ENCODE measurements around the gene ERC1. TPM values are rescaled to one million over a fixed set of nuclear protein-coding genes. Genes with fewer than 3 reads are reported as not detected.
A peak's percentile ranks its signal among the peaks of the same experiment; 100 is the strongest.

The ERC1 gene
- polyA plus RNA-seq, 1 donor from 2014 or later: 7.1 TPM

- no peaks in the 10 kb centered on the region for H3K9me3 ChIP-seq (ENCODE audit: low read length)
- no peaks in the 10 kb centered on the region for H3K79me2 ChIP-seq (replicated peaks; ENCODE audit: insufficient read depth, low read length)
- peak overlapping the region; percentile 16 for H3K4me3 ChIP-seq (ENCODE audit: low read length)
- no peaks in the 10 kb centered on the region for H3K36me3 ChIP-seq (ENCODE audit: insufficient read depth, low read length)
- no peaks in the 10 kb centered on the region for H3K27me3 ChIP-seq (ENCODE audit: insufficient read depth, low read depth, low read length)
- H3K27ac ChIP-seq (ENCODE audit: low read length): no peak overlapping the region
- TF ChIP-seq SMC3 (conservative IDR thresholded peaks at IDR 0.05; ENCODE audit: poor library complexity): no peak
- TF ChIP-seq POLR2AphosphoS5 (IDR thresholded peaks at IDR 0.05): no peak
- TF ChIP-seq, protein P1, sequence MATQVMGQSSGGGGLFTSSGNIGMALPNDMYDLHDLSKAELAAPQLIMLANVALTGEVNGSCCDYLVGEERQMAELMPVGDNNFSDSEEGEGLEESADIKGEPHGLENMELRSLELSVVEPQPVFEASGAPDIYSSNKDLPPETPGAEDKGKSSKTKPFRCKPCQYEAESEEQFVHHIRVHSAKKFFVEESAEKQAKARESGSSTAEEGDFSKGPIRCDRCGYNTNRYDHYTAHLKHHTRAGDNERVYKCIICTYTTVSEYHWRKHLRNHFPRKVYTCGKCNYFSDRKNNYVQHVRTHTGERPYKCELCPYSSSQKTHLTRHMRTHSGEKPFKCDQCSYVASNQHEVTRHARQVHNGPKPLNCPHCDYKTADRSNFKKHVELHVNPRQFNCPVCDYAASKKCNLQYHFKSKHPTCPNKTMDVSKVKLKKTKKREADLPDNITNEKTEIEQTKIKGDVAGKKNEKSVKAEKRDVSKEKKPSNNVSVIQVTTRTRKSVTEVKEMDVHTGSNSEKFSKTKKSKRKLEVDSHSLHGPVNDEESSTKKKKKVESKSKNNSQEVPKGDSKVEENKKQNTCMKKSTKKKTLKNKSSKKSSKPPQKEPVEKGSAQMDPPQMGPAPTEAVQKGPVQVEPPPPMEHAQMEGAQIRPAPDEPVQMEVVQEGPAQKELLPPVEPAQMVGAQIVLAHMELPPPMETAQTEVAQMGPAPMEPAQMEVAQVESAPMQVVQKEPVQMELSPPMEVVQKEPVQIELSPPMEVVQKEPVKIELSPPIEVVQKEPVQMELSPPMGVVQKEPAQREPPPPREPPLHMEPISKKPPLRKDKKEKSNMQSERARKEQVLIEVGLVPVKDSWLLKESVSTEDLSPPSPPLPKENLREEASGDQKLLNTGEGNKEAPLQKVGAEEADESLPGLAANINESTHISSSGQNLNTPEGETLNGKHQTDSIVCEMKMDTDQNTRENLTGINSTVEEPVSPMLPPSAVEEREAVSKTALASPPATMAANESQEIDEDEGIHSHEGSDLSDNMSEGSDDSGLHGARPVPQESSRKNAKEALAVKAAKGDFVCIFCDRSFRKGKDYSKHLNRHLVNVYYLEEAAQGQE (IDR thresholded peaks at IDR 0.05; ENCODE audit: borderline replicate concordance): no peak
- no peak for TF ChIP-seq TAF1 (IDR thresholded peaks at IDR 0.05; ENCODE audit: low read depth)
- no peak for TF ChIP-seq RAD21 (conservative IDR thresholded peaks at IDR 0.05)
- TF ChIP-seq EZH2 (IDR thresholded peaks at IDR 0.05; ENCODE audit: borderline replicate concordance, insufficient read depth, low read length, poor library complexity, severe bottlenecking): no peak
- no peak for TF ChIP-seq MXI1 (conservative IDR thresholded peaks at IDR 0.05; ENCODE audit: poor library complexity, severe bottlenecking)
- TF ChIP-seq, protein P2, sequence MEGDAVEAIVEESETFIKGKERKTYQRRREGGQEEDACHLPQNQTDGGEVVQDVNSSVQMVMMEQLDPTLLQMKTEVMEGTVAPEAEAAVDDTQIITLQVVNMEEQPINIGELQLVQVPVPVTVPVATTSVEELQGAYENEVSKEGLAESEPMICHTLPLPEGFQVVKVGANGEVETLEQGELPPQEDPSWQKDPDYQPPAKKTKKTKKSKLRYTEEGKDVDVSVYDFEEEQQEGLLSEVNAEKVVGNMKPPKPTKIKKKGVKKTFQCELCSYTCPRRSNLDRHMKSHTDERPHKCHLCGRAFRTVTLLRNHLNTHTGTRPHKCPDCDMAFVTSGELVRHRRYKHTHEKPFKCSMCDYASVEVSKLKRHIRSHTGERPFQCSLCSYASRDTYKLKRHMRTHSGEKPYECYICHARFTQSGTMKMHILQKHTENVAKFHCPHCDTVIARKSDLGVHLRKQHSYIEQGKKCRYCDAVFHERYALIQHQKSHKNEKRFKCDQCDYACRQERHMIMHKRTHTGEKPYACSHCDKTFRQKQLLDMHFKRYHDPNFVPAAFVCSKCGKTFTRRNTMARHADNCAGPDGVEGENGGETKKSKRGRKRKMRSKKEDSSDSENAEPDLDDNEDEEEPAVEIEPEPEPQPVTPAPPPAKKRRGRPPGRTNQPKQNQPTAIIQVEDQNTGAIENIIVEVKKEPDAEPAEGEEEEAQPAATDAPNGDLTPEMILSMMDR (IDR thresholded peaks at IDR 0.05; ENCODE audit: poor library complexity, severe bottlenecking): no peak
- TF ChIP-seq EP300 (conservative IDR thresholded peaks at IDR 0.05; ENCODE audit: poor library complexity, severe bottlenecking): no peak
- no peaks in the 10 kb centered on the region for H4K20me1 ChIP-seq (ENCODE audit: insufficient read depth)
- H2AFZ ChIP-seq (ENCODE audit: low read depth, low read length): no peak overlapping the region
- no peaks in the 10 kb centered on the region for H3K9me2 ChIP-seq (ENCODE audit: insufficient read depth, low read length)
- H3K9ac ChIP-seq (ENCODE audit: low read length): no peak overlapping the region
- no peaks in the 10 kb centered on the region for H3F3A ChIP-seq (ENCODE audit: insufficient read depth, low read length, poor library complexity, severe bottlenecking)
- H3K4me2 ChIP-seq (ENCODE audit: low read length): no peak overlapping the region
Measured at GRCh38 chr12:1453810-1454209, 462.8 kb downstream of the ERC1 start.

DNA sequence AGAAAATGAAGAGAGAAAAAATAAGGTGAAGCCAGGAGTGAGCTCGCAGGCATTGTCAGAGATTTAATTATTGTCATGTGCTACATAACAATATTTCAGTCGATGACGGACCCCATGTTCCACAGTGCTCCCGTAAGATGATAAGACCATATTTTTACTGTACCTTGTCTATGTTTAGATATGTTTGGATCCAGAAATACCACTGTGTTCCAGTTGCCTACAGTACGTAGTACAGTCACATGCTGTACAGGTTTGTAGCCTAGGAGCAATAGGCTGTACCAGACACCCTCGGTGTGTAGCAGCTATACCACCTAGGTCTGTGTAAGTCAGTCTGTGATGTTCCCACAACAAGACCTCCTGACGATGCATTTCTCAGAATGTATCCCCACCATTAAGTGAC, 465.9 kb downstream of the ERC1 start:
- no peak overlapping the region for H3K4me2 ChIP-seq (ENCODE audit: low read length)
- H2AFZ ChIP-seq (ENCODE audit: low read depth, low read length): no peak overlapping the region
- H3K9me2 ChIP-seq (ENCODE audit: insufficient read depth, low read length): no peaks in the 10 kb centered on the region
- no peaks in the 10 kb centered on the region for H3K27me3 ChIP-seq (ENCODE audit: insufficient read depth, low read depth, low read length)
- no peaks in the 10 kb centered on the region for H4K20me1 ChIP-seq (ENCODE audit: insufficient read depth)
- no peaks in the 10 kb centered on the region for H3K9me3 ChIP-seq (ENCODE audit: low read length)
- H3F3A ChIP-seq (ENCODE audit: insufficient read depth, low read length, poor library complexity, severe bottlenecking): no peaks in the 10 kb centered on the region
- TF ChIP-seq, protein P1 (IDR thresholded peaks at IDR 0.05; ENCODE audit: borderline replicate concordance): no peak
- TF ChIP-seq SMC3 (conservative IDR thresholded peaks at IDR 0.05; ENCODE audit: poor library complexity) (no peak), RAD21 (conservative IDR thresholded peaks at IDR 0.05) (no peak), EP300 (conservative IDR thresholded peaks at IDR 0.05; ENCODE audit: poor library complexity, severe bottlenecking) (no peak), TAF1 (IDR thresholded peaks at IDR 0.05; ENCODE audit: low read depth) (no peak), EZH2 (IDR thresholded peaks at IDR 0.05; ENCODE audit: borderline replicate concordance, insufficient read depth, low read length, poor library complexity, severe bottlenecking) (no peak), MXI1 (conservative IDR thresholded peaks at IDR 0.05; ENCODE audit: poor library complexity, severe bottlenecking) (no peak), POLR2AphosphoS5 (IDR thresholded peaks at IDR 0.05) (no peak)
- TF ChIP-seq, protein P2 (IDR thresholded peaks at IDR 0.05; ENCODE audit: poor library complexity, severe bottlenecking): no peak
- H3K36me3 ChIP-seq (ENCODE audit: insufficient read depth, low read length): no peaks in the 10 kb centered on the region
- H3K9ac ChIP-seq (ENCODE audit: low read length): no peak overlapping the region
- H3K27ac ChIP-seq (ENCODE audit: low read length): no peak overlapping the region
- H3K4me3 ChIP-seq (ENCODE audit: low read length): no peak overlapping the region
- H3K79me2 ChIP-seq (replicated peaks; ENCODE audit: insufficient read depth, low read length): no peaks in the 10 kb centered on the region

Data from neural cell (in vitro differentiated cells).